Measurements from ENCODE around the gene GJB1. TPM values are rescaled to one million over a fixed set of nuclear protein-coding genes. Genes with fewer than 3 reads are reported as not detected.

GJB1 gene
- polyA plus RNA-seq, 1 experiment = not detected

DNA sequence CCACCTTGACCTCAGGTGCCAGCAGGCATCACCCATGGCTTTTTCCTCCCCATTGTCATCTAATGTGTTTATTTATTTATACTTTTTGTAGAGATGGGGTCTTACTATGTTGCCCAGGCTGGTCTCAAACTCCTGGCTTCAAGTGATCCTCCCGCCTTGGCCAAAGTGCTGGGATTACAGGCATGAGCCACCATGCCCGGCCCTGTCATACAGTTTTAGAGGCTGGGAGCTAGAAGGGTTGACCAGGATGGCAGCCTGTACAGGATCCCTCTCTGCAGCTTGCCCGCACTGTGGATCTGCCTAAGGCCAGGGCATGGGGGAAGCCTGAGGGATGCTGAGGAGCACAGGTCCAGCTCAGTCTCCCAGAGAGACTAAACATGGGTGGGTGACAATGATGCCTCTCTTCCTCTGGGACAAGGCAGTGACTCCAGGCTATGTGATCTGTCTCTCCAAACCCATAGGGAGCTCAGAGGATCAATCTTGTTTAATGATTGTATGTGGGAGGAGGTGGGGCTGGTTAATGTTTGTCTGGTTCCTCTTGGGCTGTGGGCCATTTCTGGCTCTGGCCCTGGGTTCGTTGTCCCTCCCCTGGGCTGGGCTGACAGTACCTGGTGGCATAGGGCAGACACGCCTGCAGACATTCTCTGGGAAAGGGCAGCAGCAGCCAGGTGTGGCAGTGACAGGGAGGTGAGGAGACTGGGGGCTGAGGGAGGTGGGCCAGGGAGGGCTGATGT lies 8.3 kb upstream of the GJB1 start:
- TF ChIP-seq, protein P1, sequence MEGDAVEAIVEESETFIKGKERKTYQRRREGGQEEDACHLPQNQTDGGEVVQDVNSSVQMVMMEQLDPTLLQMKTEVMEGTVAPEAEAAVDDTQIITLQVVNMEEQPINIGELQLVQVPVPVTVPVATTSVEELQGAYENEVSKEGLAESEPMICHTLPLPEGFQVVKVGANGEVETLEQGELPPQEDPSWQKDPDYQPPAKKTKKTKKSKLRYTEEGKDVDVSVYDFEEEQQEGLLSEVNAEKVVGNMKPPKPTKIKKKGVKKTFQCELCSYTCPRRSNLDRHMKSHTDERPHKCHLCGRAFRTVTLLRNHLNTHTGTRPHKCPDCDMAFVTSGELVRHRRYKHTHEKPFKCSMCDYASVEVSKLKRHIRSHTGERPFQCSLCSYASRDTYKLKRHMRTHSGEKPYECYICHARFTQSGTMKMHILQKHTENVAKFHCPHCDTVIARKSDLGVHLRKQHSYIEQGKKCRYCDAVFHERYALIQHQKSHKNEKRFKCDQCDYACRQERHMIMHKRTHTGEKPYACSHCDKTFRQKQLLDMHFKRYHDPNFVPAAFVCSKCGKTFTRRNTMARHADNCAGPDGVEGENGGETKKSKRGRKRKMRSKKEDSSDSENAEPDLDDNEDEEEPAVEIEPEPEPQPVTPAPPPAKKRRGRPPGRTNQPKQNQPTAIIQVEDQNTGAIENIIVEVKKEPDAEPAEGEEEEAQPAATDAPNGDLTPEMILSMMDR (IDR thresholded peaks at IDR 0.05; ENCODE audit: insufficient read depth, low read depth, low read length) = no peak
- Histone ChIP-seq H3K27me3 (ENCODE audit: control insufficient read depth, insufficient read depth, low read length) (peaks cover 4% of the 10 kb centered on the region; the same call in 1 of the 2 replicates), H3K36me3 (ENCODE audit: control insufficient read depth, insufficient read depth, low read length) (no peaks in the 10 kb centered on the region), H3K4me3 (ENCODE audit: low read depth, low read length) (no peak overlapping the region)
- CTCF ChIA-PET = no interaction called here
- DNase-seq (ENCODE audit: low read depth) = no peak
- POLR2A ChIA-PET = no interaction called here

DNA sequence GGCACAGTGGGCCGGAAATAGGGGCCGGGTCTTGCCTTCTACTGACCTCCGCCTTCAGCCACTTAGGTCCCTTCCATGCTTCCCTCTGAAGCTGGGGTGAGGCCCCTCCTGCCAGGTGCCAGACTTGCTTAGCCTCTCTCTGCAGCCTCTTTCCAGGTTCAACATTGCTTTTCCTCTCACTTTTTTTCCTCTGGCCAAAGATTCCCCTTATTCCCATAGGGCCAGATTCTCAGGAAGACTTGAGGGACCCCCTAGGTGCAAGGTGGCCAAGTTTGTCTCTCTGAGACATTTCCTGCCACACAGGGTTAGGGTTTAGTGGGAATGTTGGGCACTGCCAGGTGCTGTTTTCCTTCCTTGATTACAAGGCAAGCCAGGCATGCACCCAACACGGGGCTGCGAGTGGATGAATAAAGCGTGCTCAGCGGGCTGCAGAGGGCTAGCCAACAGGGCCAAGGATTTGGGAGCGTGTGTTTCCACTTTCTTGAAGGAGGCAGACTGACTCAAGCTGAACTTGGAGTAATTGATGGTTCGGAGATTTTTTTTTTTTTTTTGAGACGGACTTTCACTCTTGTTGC lies 7.6 kb upstream of the GJB1 start:
- POLR2A ChIA-PET = no interaction called here
- CTCF ChIA-PET = interaction anchor here (0.6 kb wide), 1 partner anchor 145 kb away, joined by 3 read pairs; no protein-coding TSS in a partner anchor
- DNase-seq (ENCODE audit: low read depth) = no peak
- no peak overlapping the region for H3K4me3 ChIP-seq (ENCODE audit: low read depth, low read length)
- peaks cover 4% of the 10 kb centered on the region; the same call in 1 of the 2 replicates for H3K27me3 ChIP-seq (ENCODE audit: control insufficient read depth, insufficient read depth, low read length)
- no peaks in the 10 kb centered on the region for H3K36me3 ChIP-seq (ENCODE audit: control insufficient read depth, insufficient read depth, low read length)
- TF ChIP-seq, protein P1 (IDR thresholded peaks at IDR 0.05; ENCODE audit: insufficient read depth, low read depth, low read length) = no peak

DNA sequence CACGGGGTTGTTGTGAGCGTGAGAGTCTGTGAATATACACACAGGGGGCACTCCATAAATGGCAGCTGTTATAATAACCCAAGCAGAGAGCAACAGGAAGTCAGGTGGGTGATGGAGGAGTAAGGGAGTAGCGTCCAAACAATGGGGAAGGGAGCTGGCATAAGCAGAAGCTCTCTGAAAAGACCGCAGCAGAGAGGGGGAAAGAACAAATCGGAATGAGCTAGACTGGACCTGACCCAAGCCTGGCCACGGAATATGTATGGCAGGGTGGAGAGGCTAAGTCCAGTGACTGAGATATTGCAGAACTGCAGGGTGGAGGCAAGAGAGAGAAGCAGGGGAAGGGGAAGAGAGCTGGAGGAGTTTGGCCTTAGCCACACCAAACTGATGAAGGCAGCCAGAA lies 6.5 kb upstream of the GJB1 start:
- CTCF ChIA-PET = interaction anchor here (0.6 kb wide), 1 partner anchor 436 kb away, joined by 5 read pairs; no protein-coding TSS in a partner anchor
- no peak for DNase-seq (ENCODE audit: low read depth)
- Histone ChIP-seq H3K36me3 (ENCODE audit: control insufficient read depth, insufficient read depth, low read length) (no peaks in the 10 kb centered on the region), H3K27me3 (ENCODE audit: control insufficient read depth, insufficient read depth, low read length) (peaks cover 4% of the 10 kb centered on the region; the same call in 1 of the 2 replicates), H3K4me3 (ENCODE audit: low read depth, low read length) (no peak overlapping the region)
- POLR2A ChIA-PET = no interaction called here
- TF ChIP-seq, protein P1 (IDR thresholded peaks at IDR 0.05; ENCODE audit: insufficient read depth, low read depth, low read length) = no peak

DNA sequence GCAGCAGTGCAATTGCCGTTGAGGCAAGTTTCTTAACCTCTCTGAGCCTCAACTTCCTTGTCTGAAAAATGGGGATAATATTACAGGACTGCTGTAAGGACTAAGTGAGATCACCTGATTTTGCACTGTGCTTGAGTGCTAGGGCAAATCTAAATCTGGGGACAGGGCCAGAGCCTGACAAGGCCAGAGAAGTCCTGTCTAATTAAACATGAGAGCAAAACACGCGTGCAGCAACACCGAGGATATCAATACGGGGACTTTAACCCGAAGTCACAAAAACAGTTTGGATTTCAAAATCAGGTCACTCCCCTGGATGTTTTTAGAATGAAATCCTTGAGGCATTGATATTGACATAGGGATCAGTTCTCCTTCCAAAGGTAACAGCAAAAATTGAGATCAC lies 5.7 kb upstream of the GJB1 start:
- CTCF ChIA-PET = no interaction called here
- Histone ChIP-seq H3K36me3 (ENCODE audit: control insufficient read depth, insufficient read depth, low read length) (no peaks in the 10 kb centered on the region), H3K4me3 (ENCODE audit: low read depth, low read length) (no peak overlapping the region), H3K27me3 (ENCODE audit: control insufficient read depth, insufficient read depth, low read length) (peaks cover 4% of the 10 kb centered on the region; the same call in 1 of the 2 replicates)
- POLR2A ChIA-PET = no interaction called here
- TF ChIP-seq, protein P1 (IDR thresholded peaks at IDR 0.05; ENCODE audit: insufficient read depth, low read depth, low read length) = no peak
- DNase-seq (ENCODE audit: low read depth) = no peak

DNA sequence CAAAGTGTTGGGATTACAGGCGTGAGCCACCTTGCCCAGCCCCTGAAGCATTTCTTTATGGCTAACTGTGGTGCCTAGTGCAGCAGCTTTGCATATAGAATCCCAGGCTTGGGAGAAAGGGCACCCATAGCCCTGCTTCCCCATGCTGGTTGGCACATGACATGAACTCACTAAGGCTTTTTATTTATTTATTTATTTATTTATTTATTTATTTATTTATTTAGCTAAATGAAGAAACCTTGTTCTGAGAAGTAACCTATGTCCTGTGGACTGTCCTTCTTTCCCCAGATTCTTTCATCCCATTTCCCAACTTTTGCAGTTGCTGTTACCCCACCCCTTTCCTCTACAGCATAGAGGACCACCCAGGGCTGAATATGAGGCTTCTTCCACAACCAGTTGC lies 1.9 kb upstream of the GJB1 start:
- POLR2A ChIA-PET = no interaction called here
- Histone ChIP-seq H3K4me3 (ENCODE audit: low read depth, low read length) (no peak overlapping the region), H3K36me3 (ENCODE audit: control insufficient read depth, insufficient read depth, low read length) (no peaks in the 10 kb centered on the region), H3K27me3 (ENCODE audit: control insufficient read depth, insufficient read depth, low read length) (no peaks in the 10 kb centered on the region; the same call in 1 of the 2 replicates)
- TF ChIP-seq, protein P1 (IDR thresholded peaks at IDR 0.05; ENCODE audit: insufficient read depth, low read depth, low read length) = no peak
- CTCF ChIA-PET = no interaction called here
- no peak for DNase-seq (ENCODE audit: low read depth)

Data from BJ (cell line).